Measurements from ENCODE around the gene PREX1. TPM values are rescaled to one million over a fixed set of nuclear protein-coding genes. Genes with fewer than 3 reads are reported as not detected.

PREX1 gene
- total RNA-seq, 1 donor from 2014 or later = 66.0 TPM

DNA sequence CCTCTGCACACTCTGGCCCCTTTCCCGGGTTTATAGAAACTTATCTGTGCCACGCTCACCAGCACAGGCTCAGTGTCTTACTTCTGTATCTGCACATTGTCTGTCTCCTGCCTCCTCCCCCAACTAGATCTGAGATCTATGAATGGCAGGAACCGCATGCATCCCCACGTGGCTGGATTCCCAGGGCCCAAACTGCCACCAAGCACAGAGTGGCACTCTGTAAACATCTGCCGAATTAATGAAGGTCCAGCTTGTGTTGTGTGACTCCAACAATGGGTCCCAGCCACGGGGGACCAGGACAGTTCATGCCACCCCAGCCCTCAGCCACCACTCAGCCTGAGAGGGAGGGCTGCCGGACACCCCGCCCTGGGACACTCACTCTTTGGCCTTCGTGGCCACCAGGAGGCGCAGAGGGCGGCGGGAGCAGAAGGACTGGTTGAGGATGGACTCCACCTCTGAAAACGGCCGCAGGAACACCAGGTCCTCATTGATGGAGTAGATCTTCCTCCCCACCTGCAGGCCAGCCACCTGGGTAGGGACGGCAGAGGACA is 171.1 kb downstream of the PREX1 start:
- TF ChIP-seq, protein P1, sequence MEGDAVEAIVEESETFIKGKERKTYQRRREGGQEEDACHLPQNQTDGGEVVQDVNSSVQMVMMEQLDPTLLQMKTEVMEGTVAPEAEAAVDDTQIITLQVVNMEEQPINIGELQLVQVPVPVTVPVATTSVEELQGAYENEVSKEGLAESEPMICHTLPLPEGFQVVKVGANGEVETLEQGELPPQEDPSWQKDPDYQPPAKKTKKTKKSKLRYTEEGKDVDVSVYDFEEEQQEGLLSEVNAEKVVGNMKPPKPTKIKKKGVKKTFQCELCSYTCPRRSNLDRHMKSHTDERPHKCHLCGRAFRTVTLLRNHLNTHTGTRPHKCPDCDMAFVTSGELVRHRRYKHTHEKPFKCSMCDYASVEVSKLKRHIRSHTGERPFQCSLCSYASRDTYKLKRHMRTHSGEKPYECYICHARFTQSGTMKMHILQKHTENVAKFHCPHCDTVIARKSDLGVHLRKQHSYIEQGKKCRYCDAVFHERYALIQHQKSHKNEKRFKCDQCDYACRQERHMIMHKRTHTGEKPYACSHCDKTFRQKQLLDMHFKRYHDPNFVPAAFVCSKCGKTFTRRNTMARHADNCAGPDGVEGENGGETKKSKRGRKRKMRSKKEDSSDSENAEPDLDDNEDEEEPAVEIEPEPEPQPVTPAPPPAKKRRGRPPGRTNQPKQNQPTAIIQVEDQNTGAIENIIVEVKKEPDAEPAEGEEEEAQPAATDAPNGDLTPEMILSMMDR (IDR thresholded peaks at IDR 0.05) = no peak
- ATAC-seq (no peak), DNase-seq (no peak)
- Histone ChIP-seq H3K4me1 (no peaks in the 10 kb centered on the region), H3K36me3 (peaks cover 49% of the 10 kb centered on the region), H3K27ac (no peak overlapping the region), H3K9me3 (no peaks in the 10 kb centered on the region), H3K27me3 (no peaks in the 10 kb centered on the region), H3K4me3 (no peak overlapping the region)
- intact Hi-C loops (cut with DNase I) = loop anchor here (5.0 kb wide), 1 partner anchor 251 kb away; no protein-coding TSS in a partner anchor

DNA sequence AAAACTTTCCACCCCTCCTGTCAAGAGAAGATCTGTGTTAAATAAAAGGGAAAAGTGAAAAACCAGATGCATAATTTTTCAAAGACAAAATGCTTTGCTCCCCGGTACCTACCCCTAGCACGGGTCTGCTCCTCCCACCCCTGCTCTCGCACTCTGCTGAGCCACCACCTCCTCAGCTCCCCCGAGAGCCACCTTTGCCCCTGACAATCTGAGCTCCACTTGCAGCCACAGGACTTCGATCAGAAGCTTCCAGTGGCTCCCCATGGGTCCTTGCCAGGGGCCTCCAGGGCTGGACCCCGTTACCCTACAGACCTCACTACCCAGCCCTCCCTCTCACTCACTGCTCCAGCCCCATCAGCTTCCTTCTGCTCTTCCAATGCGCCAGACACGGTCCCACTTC is 171.7 kb downstream of the PREX1 start:
- DNase-seq (no peak), ATAC-seq (no peak)
- no peaks in the 10 kb centered on the region for H3K27me3 ChIP-seq
- peaks cover 55% of the 10 kb centered on the region for H3K36me3 ChIP-seq
- no peaks in the 10 kb centered on the region for H3K4me1 ChIP-seq
- H3K9me3 ChIP-seq = no peaks in the 10 kb centered on the region
- intact Hi-C loops (cut with DNase I) = loop anchor here (5.0 kb wide), 1 partner anchor 251 kb away; no protein-coding TSS in a partner anchor
- TF ChIP-seq, protein P1 (IDR thresholded peaks at IDR 0.05) = no peak
- no peak overlapping the region for H3K27ac ChIP-seq
- no peak overlapping the region for H3K4me3 ChIP-seq

DNA sequence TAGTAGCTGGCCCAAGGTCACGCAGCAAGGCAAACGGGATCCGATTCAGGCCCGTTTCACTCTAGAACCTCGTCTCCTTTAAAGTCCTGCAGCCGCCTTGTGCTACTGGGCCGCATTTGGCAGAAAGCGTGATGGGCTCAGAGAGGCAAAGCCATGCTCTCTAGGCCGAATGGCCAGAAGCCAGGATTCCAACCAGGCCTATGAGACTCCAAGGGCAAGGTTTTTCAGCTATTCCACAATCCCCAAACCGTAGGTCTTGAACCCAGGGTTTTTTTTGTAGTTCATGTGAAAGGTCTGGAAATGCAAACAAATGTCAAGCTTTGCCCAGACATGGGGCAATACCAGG is 174.1 kb downstream of the PREX1 start:
- no peak overlapping the region for H3K4me3 ChIP-seq
- no peaks in the 10 kb centered on the region for H3K9me3 ChIP-seq
- H3K27ac ChIP-seq = no peak overlapping the region
- ATAC-seq (no peak), DNase-seq (no peak)
- H3K4me1 ChIP-seq = no peaks in the 10 kb centered on the region
- H3K36me3 ChIP-seq = peaks cover 78% of the 10 kb centered on the region
- no peaks in the 10 kb centered on the region for H3K27me3 ChIP-seq
- TF ChIP-seq, protein P1 (IDR thresholded peaks at IDR 0.05) = no peak
- intact Hi-C loops (cut with DNase I) = no loop called here

DNA sequence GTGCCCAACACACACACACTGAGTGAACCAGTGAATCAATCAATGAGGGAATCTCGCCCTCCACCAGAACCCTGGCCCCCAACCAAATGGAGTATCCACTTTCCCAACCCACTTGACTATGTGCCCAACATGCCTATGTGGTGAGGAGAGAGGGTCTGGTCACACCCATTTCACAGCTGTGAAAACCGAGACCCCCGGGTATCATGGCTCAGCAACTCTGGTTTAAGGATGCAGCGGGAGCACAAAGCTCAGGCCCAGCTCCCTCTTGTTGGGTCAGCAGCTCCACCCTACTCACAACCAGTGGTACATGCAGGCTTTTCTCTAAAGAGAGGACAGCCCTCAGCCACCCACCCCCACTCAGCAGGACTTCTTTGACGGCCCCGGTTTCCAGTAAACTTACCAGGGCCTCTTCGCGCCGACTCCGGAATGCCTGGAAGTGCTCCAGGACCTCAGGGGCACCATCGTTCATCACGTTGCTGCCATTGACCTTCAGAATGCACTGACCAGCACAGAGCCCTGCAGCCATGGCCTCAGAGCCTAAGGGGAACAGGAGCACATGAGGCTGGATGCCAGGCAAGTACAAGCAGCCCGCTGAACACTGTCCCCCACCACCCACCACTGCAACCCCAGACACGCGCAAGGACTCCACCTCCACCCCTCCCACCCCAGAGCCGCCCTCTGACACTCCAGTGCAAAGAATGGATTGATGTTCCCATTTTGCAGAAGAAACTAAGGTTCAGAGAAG is 174.7 kb downstream of the PREX1 start:
- DNase-seq = no peak
- TF ChIP-seq, protein P1 (IDR thresholded peaks at IDR 0.05) = no peak
- no peak for ATAC-seq
- Histone ChIP-seq H3K27me3 (no peaks in the 10 kb centered on the region), H3K36me3 (peaks cover 83% of the 10 kb centered on the region), H3K4me3 (no peak overlapping the region), H3K9me3 (no peaks in the 10 kb centered on the region), H3K4me1 (no peaks in the 10 kb centered on the region), H3K27ac (no peak overlapping the region)
- intact Hi-C loops (cut with DNase I) = no loop called here

DNA sequence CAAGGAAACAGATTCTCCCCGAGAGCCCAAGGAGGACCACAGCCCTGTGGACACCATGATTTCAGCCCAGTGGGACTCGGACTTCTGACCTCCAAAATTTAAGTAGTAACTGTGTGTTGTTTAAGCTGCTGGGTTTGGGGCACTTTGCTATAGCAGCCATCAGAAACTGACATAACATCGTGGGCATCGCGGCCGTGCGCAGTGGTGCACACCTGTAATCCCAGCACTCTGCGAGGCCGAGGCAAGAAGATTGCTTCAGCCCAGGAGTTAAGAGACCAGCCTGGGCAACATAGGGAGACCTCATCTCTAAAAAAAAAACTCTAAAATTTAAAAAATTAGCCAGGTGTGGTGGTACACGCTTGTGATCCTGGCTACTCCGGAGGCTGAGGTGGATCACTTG is 175.8 kb downstream of the PREX1 start:
- Histone ChIP-seq H3K4me3 (no peak overlapping the region), H3K36me3 (peaks cover 84% of the 10 kb centered on the region), H3K9me3 (no peaks in the 10 kb centered on the region), H3K27ac (no peak overlapping the region), H3K4me1 (no peaks in the 10 kb centered on the region), H3K27me3 (no peaks in the 10 kb centered on the region)
- DNase-seq (no peak), ATAC-seq (no peak)
- intact Hi-C loops (cut with DNase I) = no loop called here
- TF ChIP-seq, protein P1 (IDR thresholded peaks at IDR 0.05) = no peak

Measured in upper lobe of right lung (tissue), 1 donor.